Panc1 (cell line): ENCODE measurements around the gene CSNK2A2. TPM values are rescaled to one million over a fixed set of nuclear protein-coding genes. Genes with fewer than 3 reads are reported as not detected.

Experiments
- ATAC-seq: fragments of 200-7000 bp; cut with Tn5 transposase; 2 replicates; pipeline ENCODE4 v1.9.1; 2020; ENCODE audit warnings: mild to moderate bottlenecking, moderate library complexity
- BruUV-seq: library from RNA; stranded (reverse); fragments of 400-500 nt; replicated peaks from 2 replicates; lab custom pipeline; 2021; lab: Mats Ljungman, UMichigan
- CTCF ChIA-PET: fragments of 300-600 bp; sonication (Branson Sonifier 250); formaldehyde crosslinking; loops from one replicate; lab custom pipeline; 2022; ENCODE audit warnings: antibody characterized with exemption; lab: Charles Lee
- POLR2A ChIA-PET: fragments of 300-600 bp; sonication (Branson Sonifier 250); formaldehyde crosslinking; loops from one replicate; lab custom pipeline; 2022; ENCODE audit warnings: antibody characterized with exemption; lab: Charles Lee
- DNase-seq: peaks from one replicate; pipeline ENCODE4 v3.0.0-alpha.2; 2010; ENCODE audit warnings: low read depth, low spot score
- H3K27ac ChIP-seq: 2 replicates; pipeline ENCODE4 v1.5.1; 2011; ENCODE audit warnings: mild to moderate bottlenecking, low read length, inconsistent platforms
- H3K27me3 ChIP-seq: fragments of 200-500 bp; sonication (Bioruptor generic); 2 replicates; pipeline ENCODE4 v1.6.0; 2014; ENCODE audit warnings: low read length, inconsistent platforms; ENCODE audit not compliant: control insufficient read depth, insufficient read depth
- H3K36me3 ChIP-seq: fragments of 200-500 bp; sonication (Bioruptor generic); 2 replicates; pipeline ENCODE4 v1.5.1; 2014; ENCODE audit warnings: inconsistent platforms, mild to moderate bottlenecking, low read length, moderate library complexity; ENCODE audit not compliant: control insufficient read depth, insufficient read depth
- H3K4me1 ChIP-seq: 2 replicates; pipeline ENCODE4 v1.5.1; 2011; ENCODE audit warnings: inconsistent platforms, mild to moderate bottlenecking, low read length, moderate library complexity; ENCODE audit not compliant: control insufficient read depth, insufficient read depth
- H3K4me3 ChIP-seq, 2 experiments: 2 replicates each; pipeline ENCODE4 v1.5.1; 2011 to 2012; ENCODE audit warnings: low read depth in 2 of 2, low read length in 2 of 2, mild to moderate bottlenecking in 2 of 2, inconsistent platforms in 1 of 2, moderate library complexity in 1 of 2
- H3K9me3 ChIP-seq: fragments of 200-500 bp; sonication (Bioruptor generic); 2 replicates; pipeline ENCODE4 v1.5.1; 2014; ENCODE audit warnings: low read depth, mild to moderate bottlenecking, inconsistent platforms, low read length, moderate library complexity; ENCODE audit not compliant: control insufficient read depth, insufficient read depth
- POLR2AphosphoS5 ChIP-seq: IDR thresholded peaks from 2 replicates; pipeline ENCODE4 v1.6.1; 2012; ENCODE audit warnings: mild to moderate bottlenecking, low read depth, low read length, moderate library complexity
- SIN3A ChIP-seq: IDR thresholded peaks from 2 replicates; pipeline ENCODE4 v1.6.1; 2012; ENCODE audit warnings: low read depth, mild to moderate bottlenecking, low read length, moderate library complexity, borderline replicate concordance; ENCODE audit not compliant: insufficient read depth
- TCF7L2 ChIP-seq: IDR thresholded peaks from 2 replicates; pipeline ENCODE4 v1.6.1; 2011; ENCODE audit warnings: mild to moderate bottlenecking, low read depth, low read length, inconsistent platforms
- in situ Hi-C: cut with HindIII; loops from 2 replicates; pipeline ENCODE4 v1.10.0; 2016; ENCODE audit warnings: low sequenced_read_pairs, low pct_unique_long_range_greater_than_20kb
- intact Hi-C: fragments of 100-400 bp; cut with micrococcal nuclease; formaldehyde crosslinking; loops from one replicate; pipeline ENCODE4 v1.10.0; 2022; ENCODE audit not compliant: unreplicated experiment
- total RNA-seq: library from RNA; stranded (reverse); gene quantifications from one replicate; pipeline ENCODE4 v1.2.1, GENCODE V29; 2021; ENCODE audit not compliant: unreplicated experiment
- TF ChIP-seq, protein P1 (sequence below): fragments of 450-650 bp; IDR thresholded peaks from 2 replicates; pipeline ENCODE4 v1.5.1; 2017; ENCODE audit warnings: mild to moderate bottlenecking
- TF ChIP-seq, protein P2 (sequence below), 2 experiments: IDR thresholded peaks; 2 replicates each; pipeline ENCODE4 v1.6.1; 2011 to 2012; ENCODE audit warnings: low read depth in 2 of 2, control low read depth in 1 of 2, low read length in 1 of 2, mild to moderate bottlenecking in 1 of 2, moderate library complexity in 1 of 2; ENCODE audit not compliant: insufficient read depth in 1 of 2

Gene CSNK2A2
- total RNA-seq, 1 experiment from 2014 or later = 60.9 TPM

- H3K4me1 ChIP-seq = peaks cover 10% of the 10 kb centered on the region; the same call in 1 of the 2 replicates
- peak overlapping the region; percentile 78 to 85 for H3K4me3 ChIP-seq
- in situ Hi-C loops = no loop called here
- peak overlapping the region; percentile 73 for H3K27ac ChIP-seq
- DNase-seq = no peak
- H3K27me3 ChIP-seq = no peaks in the 10 kb centered on the region
- intact Hi-C loops = no loop called here
- peaks cover 21% of the 10 kb centered on the region for H3K36me3 ChIP-seq
- ChIA-PET CTCF (no interaction called here), POLR2A (no interaction called here)
- TF ChIP-seq, protein P1, sequence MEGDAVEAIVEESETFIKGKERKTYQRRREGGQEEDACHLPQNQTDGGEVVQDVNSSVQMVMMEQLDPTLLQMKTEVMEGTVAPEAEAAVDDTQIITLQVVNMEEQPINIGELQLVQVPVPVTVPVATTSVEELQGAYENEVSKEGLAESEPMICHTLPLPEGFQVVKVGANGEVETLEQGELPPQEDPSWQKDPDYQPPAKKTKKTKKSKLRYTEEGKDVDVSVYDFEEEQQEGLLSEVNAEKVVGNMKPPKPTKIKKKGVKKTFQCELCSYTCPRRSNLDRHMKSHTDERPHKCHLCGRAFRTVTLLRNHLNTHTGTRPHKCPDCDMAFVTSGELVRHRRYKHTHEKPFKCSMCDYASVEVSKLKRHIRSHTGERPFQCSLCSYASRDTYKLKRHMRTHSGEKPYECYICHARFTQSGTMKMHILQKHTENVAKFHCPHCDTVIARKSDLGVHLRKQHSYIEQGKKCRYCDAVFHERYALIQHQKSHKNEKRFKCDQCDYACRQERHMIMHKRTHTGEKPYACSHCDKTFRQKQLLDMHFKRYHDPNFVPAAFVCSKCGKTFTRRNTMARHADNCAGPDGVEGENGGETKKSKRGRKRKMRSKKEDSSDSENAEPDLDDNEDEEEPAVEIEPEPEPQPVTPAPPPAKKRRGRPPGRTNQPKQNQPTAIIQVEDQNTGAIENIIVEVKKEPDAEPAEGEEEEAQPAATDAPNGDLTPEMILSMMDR = no peak
- no peak for TF ChIP-seq TCF7L2
- TF ChIP-seq SIN3A = no peak
- no peak for TF ChIP-seq POLR2AphosphoS5
- TF ChIP-seq, protein P2, sequence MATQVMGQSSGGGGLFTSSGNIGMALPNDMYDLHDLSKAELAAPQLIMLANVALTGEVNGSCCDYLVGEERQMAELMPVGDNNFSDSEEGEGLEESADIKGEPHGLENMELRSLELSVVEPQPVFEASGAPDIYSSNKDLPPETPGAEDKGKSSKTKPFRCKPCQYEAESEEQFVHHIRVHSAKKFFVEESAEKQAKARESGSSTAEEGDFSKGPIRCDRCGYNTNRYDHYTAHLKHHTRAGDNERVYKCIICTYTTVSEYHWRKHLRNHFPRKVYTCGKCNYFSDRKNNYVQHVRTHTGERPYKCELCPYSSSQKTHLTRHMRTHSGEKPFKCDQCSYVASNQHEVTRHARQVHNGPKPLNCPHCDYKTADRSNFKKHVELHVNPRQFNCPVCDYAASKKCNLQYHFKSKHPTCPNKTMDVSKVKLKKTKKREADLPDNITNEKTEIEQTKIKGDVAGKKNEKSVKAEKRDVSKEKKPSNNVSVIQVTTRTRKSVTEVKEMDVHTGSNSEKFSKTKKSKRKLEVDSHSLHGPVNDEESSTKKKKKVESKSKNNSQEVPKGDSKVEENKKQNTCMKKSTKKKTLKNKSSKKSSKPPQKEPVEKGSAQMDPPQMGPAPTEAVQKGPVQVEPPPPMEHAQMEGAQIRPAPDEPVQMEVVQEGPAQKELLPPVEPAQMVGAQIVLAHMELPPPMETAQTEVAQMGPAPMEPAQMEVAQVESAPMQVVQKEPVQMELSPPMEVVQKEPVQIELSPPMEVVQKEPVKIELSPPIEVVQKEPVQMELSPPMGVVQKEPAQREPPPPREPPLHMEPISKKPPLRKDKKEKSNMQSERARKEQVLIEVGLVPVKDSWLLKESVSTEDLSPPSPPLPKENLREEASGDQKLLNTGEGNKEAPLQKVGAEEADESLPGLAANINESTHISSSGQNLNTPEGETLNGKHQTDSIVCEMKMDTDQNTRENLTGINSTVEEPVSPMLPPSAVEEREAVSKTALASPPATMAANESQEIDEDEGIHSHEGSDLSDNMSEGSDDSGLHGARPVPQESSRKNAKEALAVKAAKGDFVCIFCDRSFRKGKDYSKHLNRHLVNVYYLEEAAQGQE (IDR thresholded peaks at IDR 0.05; ENCODE audit: insufficient read depth in 1 of 2, low read depth in 2 of 2, low read length in 1 of 2) = no peak
- H3K9me3 ChIP-seq = no peaks in the 10 kb centered on the region
- peak; percentile 61 for ATAC-seq
- BruUV-seq = no TSS peak
These were observed 443 bp downstream of the CSNK2A2 start for GRCh38 chr16:58197314-58198012.

DNA sequence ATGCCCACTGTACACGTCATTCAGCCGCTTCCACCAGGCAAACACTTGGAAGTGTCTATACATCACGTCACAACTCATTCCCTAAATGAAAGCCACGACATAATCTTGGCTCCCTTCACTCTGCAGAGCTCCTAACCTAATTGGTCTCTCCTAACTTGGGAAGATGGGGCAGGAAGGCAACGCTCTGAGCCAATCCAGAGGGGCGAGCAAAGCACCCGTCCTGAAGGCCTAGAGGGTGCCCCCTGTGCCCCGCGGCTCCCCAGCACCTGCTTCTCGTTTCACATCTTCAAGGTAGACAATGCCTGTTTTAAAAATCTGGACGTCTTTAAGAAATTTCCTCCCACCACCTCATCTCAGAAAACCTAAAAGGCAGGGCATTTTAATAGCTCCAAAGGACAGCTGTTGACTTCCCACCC, 1.0 kb downstream of the CSNK2A2 start:
- no TSS peak for BruUV-seq
- CTCF ChIA-PET = no interaction called here
- TF ChIP-seq POLR2AphosphoS5 = no peak
- TF ChIP-seq, protein P1 = no peak
- no peak for TF ChIP-seq SIN3A
- TF ChIP-seq, protein P2 (IDR thresholded peaks at IDR 0.05; ENCODE audit: insufficient read depth in 1 of 2, low read depth in 2 of 2, low read length in 1 of 2) = no peak
- POLR2A ChIA-PET = no interaction called here
- Histone ChIP-seq H3K4me3 (peak overlapping the region; percentile 78 to 85), H3K9me3 (no peaks in the 10 kb centered on the region), H3K27ac (peak overlapping the region; percentile 73), H3K36me3 (peaks cover 24% of the 10 kb centered on the region), H3K27me3 (no peaks in the 10 kb centered on the region), H3K4me1 (peaks cover 10% of the 10 kb centered on the region; the same call in 1 of the 2 replicates)
- ATAC-seq (no peak), DNase-seq (no peak)
- in situ Hi-C loops (no loop called here), intact Hi-C loops (no loop called here)
